HG03460 (cell line): ENCODE measurements around the gene SEPTIN11.
A peak's percentile ranks its signal among the peaks of the same experiment; 100 is the strongest.

Experiments
- ATAC-seq: cut with Tn5 transposase; IDR thresholded peaks from one replicate; pipeline ENCODE4 v1.9.1; 2021; ENCODE audit not compliant: unreplicated experiment

The SEPTIN11 gene

DNA sequence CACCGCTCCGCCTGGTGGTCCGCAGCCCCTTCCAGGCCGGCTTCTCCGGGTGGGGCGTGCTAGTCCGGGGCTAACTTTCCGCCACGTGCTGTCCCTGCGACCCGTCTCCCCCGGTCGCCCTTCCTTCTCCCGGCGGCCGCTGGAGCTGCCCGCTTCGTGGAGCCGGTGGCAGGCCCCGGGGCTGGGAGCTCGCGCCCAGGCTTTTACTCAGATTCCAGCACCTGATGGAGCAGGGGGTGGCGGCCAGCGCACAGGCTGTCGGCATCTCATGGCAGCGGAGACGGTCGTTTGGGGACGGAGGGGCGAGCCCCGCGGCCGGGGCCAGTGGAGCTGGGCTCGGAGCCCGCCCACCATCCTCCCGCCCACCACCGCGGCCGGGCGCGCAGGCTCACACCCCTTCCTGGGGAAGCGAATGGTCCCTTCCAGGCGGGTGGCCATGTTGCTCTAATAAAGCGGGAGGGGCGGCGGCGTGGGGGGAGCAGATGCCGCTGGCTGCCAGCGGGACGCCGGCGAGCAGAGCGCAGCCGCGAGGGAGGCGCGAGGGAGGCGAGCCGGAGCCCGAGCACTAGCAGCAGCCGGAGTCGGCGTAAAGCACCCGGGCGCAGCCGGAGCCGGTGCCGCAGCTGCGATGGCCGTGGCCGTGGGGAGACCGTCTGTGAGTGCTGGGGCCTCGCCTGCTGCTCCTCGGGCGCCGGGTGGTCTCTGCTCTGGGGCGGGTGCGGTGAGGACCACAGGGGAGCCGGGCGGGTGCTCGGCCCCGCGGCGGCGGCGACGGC lies at the start of gene SEPTIN11:
Gene SEPTIN11, plus strand, starts transcription at position 477 of the 776 bp plus-strand sequence. Its CDS starts 152 bp downstream, at position 629.
- peak; percentile 65 for ATAC-seq

DNA sequence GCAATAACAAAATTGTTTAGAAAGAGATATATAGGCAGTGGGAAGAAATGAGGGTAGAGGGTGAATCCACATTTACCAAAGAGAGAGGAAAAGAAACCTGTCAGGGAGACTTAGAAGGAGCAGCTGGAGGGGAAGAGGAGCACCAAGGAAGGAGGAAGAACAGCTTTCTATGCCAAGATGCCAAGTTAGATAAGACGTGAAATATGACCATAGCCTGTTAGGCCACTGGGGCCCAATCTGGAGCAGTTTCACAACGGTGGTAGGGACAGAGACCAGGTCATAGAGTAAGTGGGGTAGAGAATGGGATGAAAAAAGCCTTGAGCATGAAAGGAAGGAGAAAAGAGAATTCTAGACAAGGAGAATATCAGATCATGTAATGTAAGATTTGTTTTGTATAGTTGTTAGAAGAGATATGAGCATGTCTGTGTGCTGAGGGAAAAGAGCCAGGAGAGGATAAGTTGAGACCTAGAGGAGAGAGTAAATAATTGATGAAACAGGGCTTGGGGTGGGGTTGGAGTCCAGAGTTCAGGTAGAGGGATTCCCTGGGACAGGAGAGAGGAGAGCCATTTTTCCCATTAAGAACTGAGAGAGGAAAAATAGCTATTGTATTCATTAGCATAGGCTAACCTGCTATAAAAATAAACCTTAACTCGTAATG lies 47.2 kb upstream of the SEPTIN11 start:
- ATAC-seq: no peak

- no peak for ATAC-seq
Observed at GRCh38 chr4:76904646-76905190, 44.8 kb upstream of the SEPTIN11 start.

GRCh38 chr4:76905521-76905920 lies 44.0 kb upstream of the SEPTIN11 start:
- ATAC-seq: no peak

GRCh38 chr4:76909711-76910110 lies 39.8 kb upstream of the SEPTIN11 start:
- ATAC-seq: no peak

- no peak for ATAC-seq
Observed at GRCh38 chr4:76920715-76921114, 28.8 kb upstream of the SEPTIN11 start.

- no peak for ATAC-seq
Observed at GRCh38 chr4:76923619-76924357, 25.8 kb upstream of the SEPTIN11 start.

DNA sequence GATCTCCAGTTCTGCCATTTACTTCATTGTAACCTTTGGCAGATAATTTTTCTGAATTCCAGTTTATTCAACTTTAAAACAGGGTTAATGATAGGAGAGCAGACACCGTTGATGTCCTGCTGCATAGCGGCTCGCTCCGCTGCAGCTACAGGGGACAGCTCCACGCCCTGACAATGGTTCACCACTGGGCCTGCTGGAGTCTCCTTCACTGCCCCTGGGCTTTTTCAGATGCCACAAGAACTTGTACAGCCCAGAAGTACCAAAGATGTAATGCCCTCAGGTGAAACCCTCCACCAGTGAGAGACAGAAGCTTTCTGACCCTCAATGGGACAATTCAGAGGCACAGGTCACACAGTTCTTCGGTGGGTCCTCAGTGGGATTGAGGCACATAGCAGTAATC lies 22.7 kb upstream of the SEPTIN11 start:
- no peak for ATAC-seq

DNA sequence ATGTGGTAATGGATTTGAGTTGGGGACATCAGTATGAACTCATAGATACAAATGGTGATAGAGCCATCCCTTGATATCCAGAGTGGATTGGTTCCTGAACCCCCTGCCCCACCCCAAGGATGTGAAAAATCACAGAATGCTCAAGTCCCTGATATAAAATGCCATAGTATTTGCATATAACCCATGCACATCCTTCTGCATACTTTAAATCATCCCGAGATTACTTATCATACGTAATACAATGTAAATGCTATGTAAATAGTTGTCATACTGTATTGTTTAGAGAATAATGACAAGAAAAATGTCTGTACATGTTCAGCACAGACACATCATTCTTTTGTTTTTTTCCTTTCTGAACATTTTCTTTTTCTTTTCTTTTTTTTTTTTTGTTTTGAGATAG lies 18.9 kb upstream of the SEPTIN11 start:
- ATAC-seq: no peak

DNA sequence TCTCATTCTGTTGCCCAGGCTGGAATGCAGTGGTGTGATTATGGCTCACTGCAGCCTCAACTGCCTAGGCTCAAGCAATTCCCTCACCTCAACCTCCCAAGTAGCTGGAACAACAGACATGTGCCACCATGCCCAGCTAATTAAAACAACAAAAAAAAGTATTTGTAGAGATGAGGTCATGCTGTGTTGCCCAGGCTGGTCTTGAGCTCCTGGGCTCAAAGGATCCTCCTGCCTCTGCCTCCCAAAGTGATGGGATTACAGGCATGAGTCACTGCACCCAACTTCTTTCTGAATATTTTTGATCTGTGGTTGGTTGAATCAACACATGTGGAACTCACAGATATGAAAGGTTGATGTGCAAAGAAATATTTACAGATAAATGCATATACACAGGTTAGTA lies 18.5 kb upstream of the SEPTIN11 start:
- ATAC-seq: no peak

DNA sequence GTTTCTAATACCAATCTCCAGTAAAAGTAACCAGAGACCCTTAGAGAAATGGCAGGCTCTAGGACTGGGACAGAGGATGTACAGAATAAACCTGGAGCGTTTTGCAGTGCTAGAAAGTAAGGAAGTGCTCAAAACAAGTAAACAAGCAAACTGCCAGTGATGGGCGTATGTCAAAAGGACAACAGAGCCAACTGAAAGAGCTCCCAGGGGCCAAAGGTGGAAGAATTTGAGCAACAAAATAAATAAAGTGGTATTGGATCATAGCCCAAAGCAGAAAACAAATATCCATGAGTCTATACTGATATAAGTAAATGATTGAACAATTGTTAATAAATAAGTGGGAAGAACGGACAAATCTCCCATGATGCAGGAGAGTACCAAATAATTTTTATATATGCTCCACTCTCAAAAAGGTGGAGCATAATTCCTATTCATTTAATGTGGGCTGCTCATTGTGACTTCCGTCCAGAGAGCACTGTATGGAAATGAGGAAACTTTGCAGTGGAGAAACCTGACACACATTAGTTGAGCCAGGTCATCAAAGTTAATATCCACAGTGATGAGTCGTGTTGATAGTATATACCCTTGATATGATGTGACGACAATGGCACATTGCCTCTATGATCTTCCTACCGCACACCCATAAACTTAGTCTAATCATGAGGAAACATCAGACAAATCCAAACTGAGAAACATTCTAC lies 17.8 kb upstream of the SEPTIN11 start:
- ATAC-seq: no peak

GRCh38 chr4:76939184-76939583 lies 10.4 kb upstream of the SEPTIN11 start:
- ATAC-seq: no peak

GRCh38 chr4:76943129-76943620 lies 6.4 kb upstream of the SEPTIN11 start:
- ATAC-seq: no peak

DNA sequence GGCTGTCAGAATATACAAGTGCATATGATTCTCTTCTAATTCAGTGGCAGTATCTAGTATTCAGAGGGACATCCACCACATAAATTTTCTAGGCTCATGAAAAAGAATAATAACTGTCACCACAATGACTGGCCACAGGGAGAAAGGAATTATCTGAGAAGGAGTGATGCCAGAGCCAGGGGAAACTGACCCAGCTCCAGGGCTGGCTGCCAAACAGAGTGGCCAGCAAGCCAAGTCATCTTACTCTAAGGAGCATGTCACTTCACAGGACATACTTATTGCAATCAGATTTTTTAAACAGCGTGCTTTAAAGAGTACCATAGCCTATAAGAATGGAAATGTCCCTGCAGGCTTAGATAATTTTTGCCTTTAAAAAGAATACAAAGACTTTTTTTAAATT lies 5.8 kb upstream of the SEPTIN11 start:
- ATAC-seq: no peak

DNA sequence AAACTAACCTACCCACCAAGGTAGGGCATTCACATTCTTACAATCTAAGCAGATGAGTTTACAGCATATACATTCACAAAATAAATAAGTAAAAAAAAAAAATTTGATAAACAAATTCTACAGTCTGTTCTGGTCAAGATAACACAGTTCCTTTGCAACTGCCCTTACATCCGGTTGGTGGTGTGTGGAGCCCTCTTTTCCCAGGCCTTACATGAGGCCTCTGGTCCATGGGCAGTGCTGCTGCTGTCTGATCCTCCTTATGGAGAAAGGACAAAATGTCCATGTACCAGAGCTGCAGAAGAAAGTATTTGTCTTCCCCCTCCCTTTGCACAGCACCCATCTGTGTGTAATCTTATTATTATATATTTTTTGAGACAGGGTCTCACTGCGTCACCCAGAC lies 2.2 kb upstream of the SEPTIN11 start:
- no peak for ATAC-seq

DNA sequence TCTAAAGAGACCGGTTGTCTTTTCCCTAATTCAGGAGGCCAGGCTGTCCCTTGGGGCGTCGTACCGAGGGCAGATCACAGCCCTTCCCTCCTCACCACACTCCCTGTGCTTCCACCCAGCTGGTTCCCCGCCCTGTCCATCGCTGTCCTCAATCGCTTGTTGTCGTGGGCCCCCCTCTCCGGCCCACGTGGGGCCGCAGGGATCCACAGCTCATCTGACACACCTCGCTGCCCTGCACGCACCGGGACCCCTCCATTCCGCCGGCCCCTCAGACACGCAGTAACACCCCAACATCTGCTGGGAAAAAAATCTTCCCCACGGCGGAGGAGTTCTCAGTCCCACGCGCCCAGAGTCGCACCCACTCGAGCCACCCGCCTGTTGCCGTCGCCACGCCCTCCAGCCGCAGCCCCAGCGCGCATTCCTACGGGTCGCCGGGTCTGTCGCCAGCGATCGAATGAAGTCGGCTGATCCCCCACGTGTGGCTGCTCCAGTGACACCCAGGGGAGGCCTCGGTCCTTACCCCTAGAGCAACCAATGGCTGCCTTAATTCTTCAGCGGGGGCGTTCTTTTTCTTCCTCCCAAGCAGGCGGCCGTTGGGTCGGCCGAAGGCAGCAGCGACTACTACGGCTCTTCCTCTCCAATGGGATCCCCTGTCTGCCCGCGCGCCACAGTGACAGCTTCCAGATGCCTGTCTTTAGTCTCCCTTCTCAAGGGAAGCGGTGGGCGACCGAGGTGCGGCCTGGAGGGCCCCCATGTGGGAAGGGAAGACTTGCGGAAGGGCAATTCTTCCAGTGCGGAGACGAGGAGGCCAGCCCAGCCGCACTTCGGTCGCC lies 893 bp upstream of the SEPTIN11 start:
- ATAC-seq: peak; percentile 54

- ATAC-seq: peak; percentile 30
Observed at GRCh38 chr4:76950052-76950955, 752 bp downstream of the SEPTIN11 start.

GRCh38 chr4:76950956-76951671 lies 1.6 kb downstream of the SEPTIN11 start:
- no peak for ATAC-seq
